Activated CD4-positive, alpha-beta T cell treated with anti-CD3 and anti-CD28 coated beads, Interleukin-2, amount 50 U/mL, for 48 hours (primary cell): ENCODE results near the gene ATP11A.

Experiments used
- DNase-seq, 2 experiments: peaks; one replicate each; pipeline ENCODE4 v3.0.0-alpha.2; 2020

Gene ATP11A

GRCh38 chr13:112804374-112804773 is 114.5 kb downstream of the ATP11A start:
- DNase-seq = no peak

GRCh38 chr13:112806739-112807652 is 117.2 kb downstream of the ATP11A start:
- DNase-seq = no peak

DNA sequence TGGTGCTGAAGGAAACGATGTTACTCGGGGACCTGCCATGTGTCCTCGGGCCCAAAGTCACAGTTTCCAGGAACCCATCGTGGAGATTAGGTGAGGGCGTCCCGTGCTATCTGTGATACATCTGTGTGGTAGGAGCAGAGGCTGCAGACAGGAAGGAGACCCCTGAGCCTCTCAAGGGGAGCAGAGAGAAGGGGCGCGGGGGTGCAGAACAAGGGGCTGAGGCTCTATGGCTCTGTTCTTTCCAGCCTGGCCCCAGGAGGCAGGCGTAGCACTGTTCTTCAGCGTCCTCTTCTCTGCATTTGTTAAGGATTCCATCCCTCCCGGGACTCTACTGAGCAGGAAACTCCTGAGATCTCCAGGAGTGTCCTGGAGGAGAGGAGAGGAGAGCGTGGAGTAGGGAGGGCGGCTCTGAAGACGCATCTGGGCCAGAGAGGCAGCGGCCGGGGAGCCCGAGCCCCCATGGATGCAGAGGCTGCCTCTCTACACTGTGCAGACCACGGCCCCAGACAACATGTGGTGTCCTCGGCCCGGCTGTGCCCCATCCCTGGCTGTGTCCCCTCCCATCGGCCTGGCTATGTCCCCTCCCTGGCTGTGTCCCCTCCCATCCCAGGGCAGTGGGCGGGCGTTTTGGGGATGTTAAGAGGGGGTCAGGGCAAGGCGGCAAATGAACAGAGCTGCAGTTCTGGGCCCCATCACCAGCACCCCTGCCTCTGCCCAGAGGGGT is 118.0 kb downstream of the ATP11A start:
- DNase-seq = no peak

DNA sequence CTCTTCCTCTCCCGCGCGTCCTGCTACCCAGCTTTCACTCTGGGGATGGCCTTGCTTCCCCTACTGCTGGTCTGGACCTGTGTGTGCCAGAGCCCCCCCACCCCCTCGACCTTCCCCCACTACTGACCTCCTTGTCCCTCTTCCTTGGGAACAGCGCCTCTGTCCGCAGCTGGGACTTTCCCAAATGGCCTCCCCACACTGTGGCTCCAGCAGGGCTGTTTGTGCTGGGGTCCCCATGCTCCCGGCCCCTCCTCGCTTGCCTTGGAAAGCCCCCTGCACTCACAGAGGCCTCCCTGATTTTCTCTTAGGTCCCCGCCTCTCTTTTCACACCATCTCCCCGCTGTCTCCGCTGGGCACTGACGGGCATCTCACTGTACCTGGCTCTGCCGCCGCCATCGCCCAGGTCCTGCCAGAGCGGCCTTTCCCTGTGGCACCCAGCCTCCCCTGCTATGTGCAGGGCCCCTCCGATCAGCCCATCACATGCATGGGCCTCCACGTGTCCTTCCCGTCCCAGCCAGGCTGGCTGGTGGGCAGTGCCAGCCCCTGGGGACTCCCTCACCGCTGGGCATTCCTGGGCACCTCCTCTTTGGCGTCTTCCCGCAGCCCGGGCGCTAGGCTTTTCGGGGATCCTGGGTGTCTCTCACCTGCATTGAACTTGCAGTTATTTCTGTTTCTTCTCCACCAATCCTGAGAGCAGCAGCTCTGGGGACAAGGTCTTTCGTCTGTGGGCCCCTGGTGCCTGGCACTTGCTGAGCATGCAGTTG is 118.7 kb downstream of the ATP11A start:
- DNase-seq = no peak

- DNase-seq = no peak
Measured at GRCh38 chr13:112809332-112810315, 119.8 kb downstream of the ATP11A start.

DNA sequence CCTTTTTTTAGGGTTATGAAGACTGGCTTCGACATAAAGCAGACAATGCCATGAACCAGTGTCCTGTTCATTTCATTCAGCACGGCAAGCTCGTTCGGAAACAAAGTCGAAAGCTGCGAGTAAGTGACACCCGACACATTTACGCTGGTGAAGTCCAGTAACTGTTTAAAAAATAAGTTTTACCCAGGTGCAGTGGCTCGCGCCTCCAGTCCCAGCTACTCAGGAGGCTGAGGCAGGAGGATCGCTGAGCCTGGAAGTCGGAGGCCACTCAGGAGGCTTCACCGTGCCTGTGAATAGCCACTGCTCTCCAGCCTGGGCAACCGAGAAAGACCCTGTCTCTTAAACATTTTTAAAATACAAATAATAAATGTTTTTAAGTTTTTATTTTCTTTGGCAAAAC is 120.8 kb downstream of the ATP11A start:
- DNase-seq = no peak

GRCh38 chr13:112812306-112813055 is 122.6 kb downstream of the ATP11A start:
- no peak for DNase-seq

GRCh38 chr13:112813552-112813951 is 123.7 kb downstream of the ATP11A start:
- DNase-seq = no peak

DNA sequence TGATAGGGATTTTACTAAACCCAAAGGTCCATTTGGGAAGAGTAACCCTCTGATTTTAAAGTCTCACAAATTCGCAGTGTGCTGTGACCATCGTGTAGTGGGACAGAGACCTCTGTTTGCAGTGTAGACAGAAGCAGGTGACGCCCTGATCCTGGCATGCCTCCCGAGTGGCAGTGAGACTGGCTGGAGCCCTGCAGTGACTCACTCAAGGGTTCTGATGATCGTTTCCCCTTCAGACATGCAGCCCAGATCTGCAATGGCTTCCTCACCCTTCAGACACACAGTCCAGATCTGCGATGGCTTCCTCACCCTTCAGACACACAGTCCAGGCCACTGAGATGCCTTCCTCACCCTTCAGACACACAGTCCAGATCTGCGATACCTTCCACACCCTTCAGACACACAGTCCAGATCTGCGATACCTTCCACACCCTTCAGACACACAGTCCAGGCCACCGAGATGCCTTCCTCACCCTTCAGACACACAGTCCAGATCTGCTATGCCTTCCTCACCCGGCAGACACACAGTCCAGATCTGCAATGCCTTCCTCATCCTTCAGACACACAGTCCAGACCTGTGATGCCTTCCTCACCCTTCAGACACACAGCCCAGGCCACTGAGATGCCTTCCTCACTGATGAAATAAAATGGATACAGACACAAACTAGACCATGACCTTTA is 125.2 kb downstream of the ATP11A start:
- no peak for DNase-seq

- DNase-seq = no peak
Measured at GRCh38 chr13:112815871-112816270, 126.0 kb downstream of the ATP11A start.

GRCh38 chr13:112818040-112818697 is 128.3 kb downstream of the ATP11A start:
- DNase-seq = no peak

DNA sequence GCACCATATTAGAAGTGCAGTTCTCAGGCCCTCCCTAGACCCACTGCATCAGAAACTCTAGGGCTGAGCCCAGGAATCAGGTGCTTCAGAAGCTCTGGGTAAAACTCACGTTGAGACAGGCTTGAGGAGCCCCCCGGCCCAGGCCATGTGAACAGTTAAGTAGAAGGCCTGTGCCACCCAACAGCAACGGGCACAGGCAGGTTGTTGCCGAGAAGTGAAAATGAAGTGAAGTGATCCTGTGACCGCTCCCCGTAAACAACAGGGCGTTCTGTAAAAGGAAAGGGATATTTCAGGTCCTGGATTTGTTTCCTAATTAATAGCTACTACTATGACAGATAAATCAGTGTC is 128.8 kb downstream of the ATP11A start:
- no peak for DNase-seq

DNA sequence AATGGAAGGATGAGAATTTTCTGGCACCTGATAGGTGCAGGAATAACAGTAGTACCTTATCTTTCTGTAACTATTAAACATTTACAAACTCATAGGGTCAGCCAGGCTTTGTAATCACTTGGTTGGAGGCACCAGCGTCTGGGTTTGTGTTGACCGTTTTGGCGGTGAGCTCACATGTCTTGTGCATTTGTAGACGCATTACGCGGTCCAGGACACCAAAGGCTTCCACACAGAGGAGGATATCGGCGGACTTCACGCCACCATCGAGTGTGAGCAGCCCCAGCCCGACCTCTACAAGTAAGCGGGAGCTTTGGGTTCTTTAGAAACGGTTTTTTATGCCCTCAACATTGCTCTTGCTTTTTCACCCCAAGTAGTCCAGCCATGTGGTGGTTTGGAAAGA is 129.3 kb downstream of the ATP11A start:
- no peak for DNase-seq

DNA sequence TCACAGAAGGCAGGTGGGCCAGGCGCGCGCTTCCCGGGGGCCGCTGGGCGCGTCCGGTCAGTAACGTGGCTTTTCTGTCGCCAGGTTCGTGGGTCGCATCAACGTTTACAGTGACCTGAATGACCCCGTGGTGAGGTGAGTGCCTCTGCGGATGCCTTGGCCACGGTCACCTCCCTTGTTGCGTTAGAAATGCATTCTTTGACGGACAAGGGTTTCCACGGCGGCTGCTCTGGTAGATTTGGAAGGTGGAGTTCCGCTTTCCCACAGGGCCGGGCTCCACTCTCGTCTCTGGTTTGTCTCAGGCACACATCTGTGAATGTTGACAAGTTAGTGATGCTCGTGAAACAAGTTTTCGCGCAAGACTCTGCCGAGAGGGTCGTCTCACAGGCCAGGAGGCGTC is 130.0 kb downstream of the ATP11A start:
- no peak for DNase-seq

DNA sequence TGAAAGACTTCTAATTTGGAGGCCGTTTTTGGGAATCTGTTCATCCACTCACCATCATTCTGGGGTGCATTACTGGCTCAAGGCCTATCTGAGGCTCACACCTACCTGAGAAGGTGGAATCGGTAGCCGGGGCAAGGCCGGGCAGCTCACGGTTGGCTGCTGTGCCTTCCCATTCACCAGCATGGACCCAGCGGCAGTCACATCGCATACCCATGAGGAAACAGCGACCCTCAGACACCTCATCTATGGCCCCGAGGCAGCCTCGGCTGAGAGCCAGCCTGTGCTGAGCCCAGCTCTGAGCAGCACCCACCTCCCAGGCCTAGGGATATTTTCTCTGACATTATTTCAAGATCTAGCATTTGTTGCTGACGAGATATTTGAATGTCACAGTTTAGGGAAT is 130.5 kb downstream of the ATP11A start:
- no peak for DNase-seq

- no peak for DNase-seq
Measured at GRCh38 chr13:112821340-112822055, 131.7 kb downstream of the ATP11A start.

- DNase-seq = no peak
Measured at GRCh38 chr13:112822851-112823250, 133.0 kb downstream of the ATP11A start.

DNA sequence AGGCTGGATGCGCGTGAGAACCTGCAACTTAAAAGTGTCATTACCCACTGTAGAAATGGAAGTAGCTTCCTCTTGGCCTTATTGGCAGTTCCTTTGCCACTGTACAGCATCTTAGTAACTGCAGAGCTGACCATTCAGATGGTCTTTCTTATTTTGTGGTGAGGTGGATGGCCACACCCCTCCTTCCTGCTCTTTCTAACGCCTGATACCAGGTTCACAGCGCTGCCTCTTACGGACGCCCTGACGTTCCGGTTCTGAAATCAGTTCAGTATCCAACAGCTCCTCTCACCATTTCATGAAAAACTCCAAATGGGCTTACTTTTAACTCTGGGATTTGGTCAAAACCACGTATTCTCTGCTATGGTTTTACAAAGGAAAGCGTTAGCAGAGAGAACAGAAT is 134.6 kb downstream of the ATP11A start:
- no peak for DNase-seq

DNA sequence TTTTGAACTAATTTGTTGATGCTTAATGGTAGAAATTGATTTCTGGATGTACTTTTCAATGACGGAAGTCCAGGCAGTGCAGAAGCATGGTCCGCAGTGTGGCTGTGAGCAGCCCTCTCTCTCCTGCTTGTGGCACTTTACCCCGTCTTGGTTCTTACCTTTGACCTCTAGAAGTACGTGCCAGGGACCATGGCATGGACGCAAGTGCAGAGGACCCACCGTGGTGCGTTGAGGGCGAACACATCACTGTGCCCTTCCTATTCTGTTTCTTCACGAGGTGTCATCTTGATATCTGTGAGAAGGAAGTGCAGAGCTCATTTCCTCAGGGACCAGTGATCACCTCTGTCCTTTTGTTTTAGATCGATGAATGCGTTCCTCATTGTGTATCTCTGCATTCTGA is 135.2 kb downstream of the ATP11A start:
- no peak for DNase-seq

DNA sequence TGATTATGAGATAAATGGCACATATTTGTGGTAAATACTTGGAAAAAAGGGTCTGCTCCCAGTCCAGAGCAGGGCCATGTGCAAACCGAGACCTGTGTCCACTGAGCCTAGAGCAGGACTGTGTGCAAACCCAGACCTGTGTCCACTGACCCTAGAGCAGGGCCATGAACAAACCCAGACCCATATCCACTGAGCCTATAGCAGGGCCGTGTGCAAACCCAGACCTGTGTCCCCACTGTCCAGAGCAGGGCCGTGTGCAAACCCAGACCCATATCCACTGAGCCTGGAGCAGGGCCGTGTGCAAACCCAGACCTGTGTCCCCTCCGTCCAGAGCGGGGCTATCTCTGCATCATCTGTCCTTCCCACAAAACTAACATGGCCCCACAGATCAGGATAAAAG is 136.0 kb downstream of the ATP11A start:
- no peak for DNase-seq
